PC-9 (cell line): ENCODE results near the gene GRIFIN. TPM values are rescaled to one million over a fixed set of nuclear protein-coding genes. Genes with fewer than 3 reads are reported as not detected.

Source experiments
- BruUV-seq: library from RNA; stranded (reverse); fragments of 400-500 nt; replicated peaks from 2 replicates; lab custom pipeline; 2021; lab: Mats Ljungman, UMichigan
- CTCF ChIA-PET: fragments of 300-600 bp; sonication (Branson Sonifier 250); formaldehyde crosslinking; loops from one replicate; lab custom pipeline; 2022; ENCODE audit warnings: antibody characterized with exemption; lab: Charles Lee
- POLR2A ChIA-PET: fragments of 300-600 bp; sonication (Branson Sonifier 250); formaldehyde crosslinking; loops from one replicate; lab custom pipeline; 2022; ENCODE audit warnings: antibody characterized with exemption; ENCODE audit not compliant: unreplicated experiment; lab: Charles Lee
- DNase-seq, 2 experiments: peaks; one replicate each; pipeline versions ENCODE4 v3.0.0 to v3.0.0-alpha.2; 2015 to 2022; ENCODE audit warnings: mixed read lengths in 1 of 2
- H2AFZ ChIP-seq: fragments of 200-600 bp; sonication (generic); 2 replicates; pipeline ENCODE4 v1.8.1; 2017; ENCODE audit warnings: antibody characterized with exemption
- H3F3A ChIP-seq: fragments of 200-600 bp; sonication (generic); 2 replicates; pipeline ENCODE4 v1.8.1; 2017; ENCODE audit warnings: antibody characterized with exemption, mild to moderate bottlenecking, low read depth; ENCODE audit not compliant: insufficient read depth
- H3K27ac ChIP-seq: fragments of 200-600 bp; sonication (generic); 2 replicates; pipeline ENCODE4 v1.6.1; 2016; ENCODE audit warnings: mixed run types
- H3K27me3 ChIP-seq: fragments of 200-600 bp; sonication (generic); 2 replicates; pipeline ENCODE4 v1.6.1; 2016; ENCODE audit warnings: low read depth, mixed run types; ENCODE audit not compliant: insufficient read depth
- H3K36me3 ChIP-seq: fragments of 200-600 bp; sonication (generic); 2 replicates; pipeline ENCODE4 v1.6.1; 2016; ENCODE audit warnings: low read depth, mixed run types
- H3K4me1 ChIP-seq: fragments of 200-600 bp; sonication (generic); replicated peaks from 2 replicates; pipeline ENCODE4 v1.6.1; 2016; ENCODE audit warnings: mixed run types; ENCODE audit not compliant: insufficient read depth
- H3K4me2 ChIP-seq: fragments of 200-600 bp; sonication (generic); 2 replicates; pipeline ENCODE4 v1.6.1; 2017; ENCODE audit warnings: mixed run types
- H3K4me3 ChIP-seq: fragments of 200-600 bp; sonication (generic); 2 replicates; pipeline ENCODE4 v1.6.1; 2016; ENCODE audit warnings: mixed run types
- H3K79me2 ChIP-seq: fragments of 200-600 bp; sonication (generic); 2 replicates; pipeline ENCODE4 v1.6.1; 2017; ENCODE audit warnings: low read depth, mixed run types
- H3K9me2 ChIP-seq: fragments of 200-600 bp; sonication (generic); 2 replicates; pipeline ENCODE4 v1.8.1; 2017; ENCODE audit warnings: mild to moderate bottlenecking; ENCODE audit not compliant: insufficient read depth
- H3K9me3 ChIP-seq: fragments of 200-600 bp; sonication (generic); 2 replicates; pipeline ENCODE4 v1.8.1; 2016; ENCODE audit warnings: low read depth; ENCODE audit not compliant: insufficient read depth
- H4K20me1 ChIP-seq: fragments of 200-600 bp; sonication (generic); 2 replicates; pipeline ENCODE4 v1.8.1; 2017; ENCODE audit not compliant: insufficient read depth
- CTCF ChIP-seq: fragments of 200-600 bp; sonication (generic); conservative IDR thresholded peaks from 2 replicates; pipeline ENCODE4 v1.6.1; 2017; ENCODE audit warnings: mixed run types, antibody characterized with exemption, mild to moderate bottlenecking, moderate library complexity
- EZH2 ChIP-seq: fragments of 200-600 bp; sonication (generic); IDR thresholded peaks from 2 replicates; pipeline ENCODE4 v1.8.0; 2017; ENCODE audit warnings: antibody characterized with exemption, low read depth
- intact Hi-C: fragments of 100-400 bp; cut with micrococcal nuclease; formaldehyde crosslinking; loops from one replicate; pipeline ENCODE4 v1.10.0; 2022; ENCODE audit not compliant: unreplicated experiment
- total RNA-seq: library from RNA; stranded (reverse); gene quantifications from 2 replicates; pipeline ENCODE4 v1.2.3, GENCODE V29; 2021

The GRIFIN gene
- total RNA-seq, 1 experiment from 2014 or later = not detected

GRCh38 chr7:2500701-2501100 is 24.5 kb upstream of the GRIFIN start:
- TF ChIP-seq CTCF (no peak), EZH2 (no peak)
- intact Hi-C loops = no loop called here
- H3K27me3 ChIP-seq = peaks cover 33% of the 10 kb centered on the region

GRCh38 chr7:2499719-2500430 is 23.7 kb upstream of the GRIFIN start:
- CTCF ChIA-PET = no interaction called here

More at GRCh38 chr7:2500701-2501100, 24.5 kb upstream of the GRIFIN start:
- no peak for DNase-seq
- ChIA-PET POLR2A (no interaction called here), CTCF (no interaction called here)
- H3K79me2 ChIP-seq = no peaks in the 10 kb centered on the region
- H3K9me2 ChIP-seq = no peaks in the 10 kb centered on the region
- no peak overlapping the region for H3K4me2 ChIP-seq
- peaks cover 5% of the 10 kb centered on the region; the same call in 1 of the 2 replicates for H3F3A ChIP-seq
- 0 out of 2 replicates have a peak, but pooled peaks cover 4% of the 10 kb centered on the region for H4K20me1 ChIP-seq
- no peak overlapping the region for H3K27ac ChIP-seq
- no peaks in the 10 kb centered on the region for H3K9me3 ChIP-seq
- no peak overlapping the region for H2AFZ ChIP-seq
- H3K4me3 ChIP-seq = no peak overlapping the region
- no peaks in the 10 kb centered on the region for H3K36me3 ChIP-seq
- no TSS peak for BruUV-seq
- no peaks in the 10 kb centered on the region for H3K4me1 ChIP-seq

GRCh38 chr7:2499181-2499580 is 23.0 kb upstream of the GRIFIN start:
- no peak for DNase-seq
- no peak overlapping the region for H3K4me3 ChIP-seq
- 0 out of 2 replicates have a peak, but pooled peaks cover 2% of the 10 kb centered on the region for H3K4me1 ChIP-seq
- no peaks in the 10 kb centered on the region for H3K9me3 ChIP-seq
- H4K20me1 ChIP-seq = 0 out of 2 replicates have a peak, but pooled peaks cover 4% of the 10 kb centered on the region
- intact Hi-C loops = no loop called here
- H3K27ac ChIP-seq = no peak overlapping the region
- POLR2A ChIA-PET = no interaction called here
- H3K27me3 ChIP-seq = peaks cover 40% of the 10 kb centered on the region
- no TSS peak for BruUV-seq
- H3K36me3 ChIP-seq = no peaks in the 10 kb centered on the region
- H3K4me2 ChIP-seq = no peak overlapping the region
- CTCF ChIA-PET = interaction anchor here (0.6 kb wide), 1 partner anchor 775 kb away, joined by 3 read pairs; no protein-coding TSS in a partner anchor
- H3K9me2 ChIP-seq = no peaks in the 10 kb centered on the region
- H2AFZ ChIP-seq = no peak overlapping the region
- H3K79me2 ChIP-seq = no peaks in the 10 kb centered on the region
- TF ChIP-seq CTCF (no peak), EZH2 (no peak)
- peaks cover 5% of the 10 kb centered on the region; the same call in 1 of the 2 replicates for H3F3A ChIP-seq

More at GRCh38 chr7:2499719-2500430, 23.7 kb upstream of the GRIFIN start:
- H3K4me1 ChIP-seq = no peaks in the 10 kb centered on the region
- TF ChIP-seq EZH2 = no peak
- no peak for TF ChIP-seq CTCF
- peaks cover 33% of the 10 kb centered on the region for H3K27me3 ChIP-seq
- H3K4me3 ChIP-seq = no peak overlapping the region
- no peak overlapping the region for H3K4me2 ChIP-seq
- H3K79me2 ChIP-seq = no peaks in the 10 kb centered on the region
- peaks cover 5% of the 10 kb centered on the region; the same call in 1 of the 2 replicates for H3F3A ChIP-seq
- BruUV-seq = no TSS peak
- H4K20me1 ChIP-seq = 0 out of 2 replicates have a peak, but pooled peaks cover 4% of the 10 kb centered on the region
- H3K9me3 ChIP-seq = no peaks in the 10 kb centered on the region
- H3K36me3 ChIP-seq = no peaks in the 10 kb centered on the region
- no peak for DNase-seq
- no peak overlapping the region for H2AFZ ChIP-seq
- no peaks in the 10 kb centered on the region for H3K9me2 ChIP-seq
- POLR2A ChIA-PET = no interaction called here
- no peak overlapping the region for H3K27ac ChIP-seq
- intact Hi-C loops = no loop called here
